Activated CD8-positive, alpha-beta T cell treated with anti-CD3 and anti-CD28 coated beads for 36 hours (primary cell): Measurements from ENCODE around the gene FLT4. TPM values are rescaled to one million over a fixed set of nuclear protein-coding genes. Genes with fewer than 3 reads are reported as not detected.
"Not testable (repeated sequence)": the region's sequence is repeated elsewhere in the genome, so short reads cannot be mapped to it uniquely, and the experiment has no call there.

ENCODE experiments used
- ATAC-seq: fragments of 200-7000 bp; cut with Tn5 transposase; one replicate; pipeline ENCODE4 v1.10.0; 2021; ENCODE audit warnings: mild to moderate bottlenecking, moderate library complexity
- CTCF ChIA-PET: fragments of 350-600 bp; sonication (Branson Sonifier 250); formaldehyde crosslinking; loops from one replicate; lab custom pipeline; 2021; ENCODE audit warnings: antibody characterized with exemption; lab: Charles Lee
- POLR2A ChIA-PET: fragments of 350-600 bp; sonication (Branson Sonifier 250); formaldehyde crosslinking; loops from one replicate; lab custom pipeline; 2021; ENCODE audit warnings: antibody characterized with exemption; lab: Charles Lee
- DNase-seq: peaks from one replicate; pipeline ENCODE4 v3.0.0-alpha.2; 2020
- H3K27ac Mint-ChIP-seq: one replicate; pipeline ENCODE4 v1.8.0; 2021; ENCODE audit warnings: mild to moderate bottlenecking, mixed read lengths
- H3K27me3 Mint-ChIP-seq: one replicate; pipeline ENCODE4 v1.8.0; 2021; ENCODE audit warnings: mixed read lengths
- H3K36me3 Mint-ChIP-seq: one replicate; pipeline ENCODE4 v1.8.0; 2021; ENCODE audit warnings: low read depth, mixed read lengths
- H3K4me1 Mint-ChIP-seq: one replicate; pipeline ENCODE4 v1.8.0; 2021; ENCODE audit warnings: low read depth, mixed read lengths
- H3K4me3 Mint-ChIP-seq: one replicate; pipeline ENCODE4 v1.8.0; 2021; ENCODE audit warnings: mild to moderate bottlenecking, moderate library complexity, mixed read lengths
- H3K9me3 Mint-ChIP-seq: one replicate; pipeline ENCODE4 v1.8.0; 2021; ENCODE audit warnings: mixed read lengths
- CTCF ChIP-seq: fragments of 200-600 bp; IDR thresholded peaks from one replicate; pipeline ENCODE4 v1.8.0; 2022; ENCODE audit warnings: antibody characterized with exemption, mild to moderate bottlenecking
- intact Hi-C: fragments of 100-400 bp; cut with micrococcal nuclease; formaldehyde crosslinking; loops from one replicate; pipeline ENCODE4 v1.10.0; 2022
- total RNA-seq, 2 experiments: library from RNA; stranded (reverse); gene quantifications; one replicate each; pipeline ENCODE4 v1.2.3, GENCODE V29; 2021

FLT4 gene
- total RNA-seq, 2 experiments from 2014 or later = 3.3 to 4.4 TPM

DNA sequence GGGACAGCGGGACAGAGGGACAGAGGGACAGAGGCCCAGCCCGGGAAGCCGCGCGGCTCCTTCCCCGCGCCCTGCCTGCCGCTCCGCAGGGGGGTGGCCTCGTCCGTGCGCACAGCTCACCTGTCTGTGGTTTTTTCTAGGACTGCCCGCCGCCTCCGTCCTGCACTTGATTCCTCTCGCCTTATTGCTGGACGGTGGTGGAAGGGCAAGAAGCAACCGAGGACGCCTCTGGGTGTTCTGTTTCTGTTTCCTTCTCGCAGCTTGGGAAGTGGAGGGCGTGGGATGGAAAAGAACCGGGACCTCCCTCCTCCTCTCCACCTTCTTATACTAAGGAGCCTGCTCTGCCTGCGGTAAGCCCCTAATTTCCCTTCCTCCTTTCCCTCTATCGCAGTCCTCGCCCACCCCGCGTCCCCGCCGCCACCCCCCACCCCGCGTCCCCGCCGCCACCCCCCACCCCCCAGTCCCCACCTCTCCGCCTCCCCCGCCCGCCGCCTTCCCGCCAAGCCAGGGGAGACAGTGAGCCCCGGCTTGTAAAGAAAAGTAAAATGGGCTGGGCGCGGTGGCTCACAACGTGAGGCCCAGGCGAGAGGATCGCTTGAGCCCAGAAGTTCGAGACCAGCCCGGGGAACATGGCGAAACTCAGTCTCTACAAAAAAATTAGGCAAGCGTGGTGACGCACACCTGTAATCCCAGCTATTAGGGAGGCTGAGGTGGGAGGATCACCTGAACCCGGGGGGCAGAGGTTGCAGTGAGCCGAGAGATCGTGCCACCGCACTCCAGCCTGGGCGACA is 9.6 kb upstream of the FLT4 start:
- ChIA-PET POLR2A (interaction anchor here (0.6 kb wide), 1 partner anchor 123 kb away, joined by 3 read pairs; no protein-coding TSS in a partner anchor), CTCF (no interaction called here)
- ATAC-seq (no peak), DNase-seq (no peak)
- intact Hi-C loops = no loop called here
- peaks cover 30% of the 10 kb centered on the region for H3K27me3 Mint-ChIP-seq
- H3K4me1 Mint-ChIP-seq = peaks cover 2% of the 10 kb centered on the region
- no peak for TF ChIP-seq CTCF
- H3K4me3 Mint-ChIP-seq = no peak overlapping the region
- no peaks in the 10 kb centered on the region for H3K9me3 Mint-ChIP-seq
- no peaks in the 10 kb centered on the region for H3K36me3 Mint-ChIP-seq
- H3K27ac Mint-ChIP-seq = no peak overlapping the region

GRCh38 chr5:180655243-180655642 is 5.8 kb upstream of the FLT4 start:
- ATAC-seq, H3K27ac Mint-ChIP-seq, DNase-seq, H3K36me3 Mint-ChIP-seq, H3K4me1 Mint-ChIP-seq, CTCF ChIA-PET, H3K4me3 Mint-ChIP-seq, H3K9me3 Mint-ChIP-seq, POLR2A ChIA-PET, intact Hi-C loops: not testable (repeated sequence)
- H3K27me3 Mint-ChIP-seq = peaks cover 33% of the 10 kb centered on the region

DNA sequence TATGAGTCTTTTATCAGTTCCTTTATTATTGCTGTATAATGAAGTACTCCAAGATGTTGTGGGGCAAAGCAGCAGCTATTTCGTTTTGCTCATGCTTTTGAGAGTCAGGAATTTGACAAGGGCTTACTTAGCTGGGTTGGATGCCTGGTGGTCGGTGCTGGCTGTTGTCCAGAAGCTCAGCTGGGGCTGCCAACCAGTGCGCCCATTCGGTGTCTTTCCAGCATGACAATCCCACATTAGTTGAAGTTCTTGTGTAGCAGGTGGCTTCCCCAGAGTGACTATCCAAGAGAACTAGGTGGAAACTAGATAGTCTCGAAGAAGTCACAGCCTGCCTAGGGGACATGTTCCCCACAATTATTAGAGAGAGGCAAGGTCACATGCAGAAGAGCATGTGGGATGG is 3.4 kb upstream of the FLT4 start:
- no peak overlapping the region for H3K27ac Mint-ChIP-seq
- peaks cover 12% of the 10 kb centered on the region for H3K4me1 Mint-ChIP-seq
- POLR2A ChIA-PET = no interaction called here
- no peak for ATAC-seq
- no peaks in the 10 kb centered on the region for H3K36me3 Mint-ChIP-seq
- DNase-seq = no peak
- peaks cover 32% of the 10 kb centered on the region for H3K27me3 Mint-ChIP-seq
- intact Hi-C loops = no loop called here
- CTCF ChIA-PET = interaction anchor here (0.7 to 1.2 kb wide), 2 partner anchors 33 to 66 kb away, joined by 3 read pairs; no protein-coding TSS in a partner anchor
- H3K9me3 Mint-ChIP-seq = no peaks in the 10 kb centered on the region
- no peak overlapping the region for H3K4me3 Mint-ChIP-seq
- no peak for TF ChIP-seq CTCF

GRCh38 chr5:180652346-180652745 is 2.9 kb upstream of the FLT4 start:
- intact Hi-C loops = no loop called here
- CTCF ChIA-PET = interaction anchor here (0.7 to 1.2 kb wide), 2 partner anchors 33 to 66 kb away, joined by 3 read pairs; no protein-coding TSS in a partner anchor
- POLR2A ChIA-PET = no interaction called here
- H3K4me3 Mint-ChIP-seq = no peak overlapping the region
- no peaks in the 10 kb centered on the region for H3K9me3 Mint-ChIP-seq
- peaks cover 12% of the 10 kb centered on the region for H3K4me1 Mint-ChIP-seq
- H3K27me3 Mint-ChIP-seq = peaks cover 32% of the 10 kb centered on the region
- no peaks in the 10 kb centered on the region for H3K36me3 Mint-ChIP-seq
- TF ChIP-seq CTCF = no peak
- ATAC-seq (no peak), DNase-seq (no peak)
- H3K27ac Mint-ChIP-seq = no peak overlapping the region

DNA sequence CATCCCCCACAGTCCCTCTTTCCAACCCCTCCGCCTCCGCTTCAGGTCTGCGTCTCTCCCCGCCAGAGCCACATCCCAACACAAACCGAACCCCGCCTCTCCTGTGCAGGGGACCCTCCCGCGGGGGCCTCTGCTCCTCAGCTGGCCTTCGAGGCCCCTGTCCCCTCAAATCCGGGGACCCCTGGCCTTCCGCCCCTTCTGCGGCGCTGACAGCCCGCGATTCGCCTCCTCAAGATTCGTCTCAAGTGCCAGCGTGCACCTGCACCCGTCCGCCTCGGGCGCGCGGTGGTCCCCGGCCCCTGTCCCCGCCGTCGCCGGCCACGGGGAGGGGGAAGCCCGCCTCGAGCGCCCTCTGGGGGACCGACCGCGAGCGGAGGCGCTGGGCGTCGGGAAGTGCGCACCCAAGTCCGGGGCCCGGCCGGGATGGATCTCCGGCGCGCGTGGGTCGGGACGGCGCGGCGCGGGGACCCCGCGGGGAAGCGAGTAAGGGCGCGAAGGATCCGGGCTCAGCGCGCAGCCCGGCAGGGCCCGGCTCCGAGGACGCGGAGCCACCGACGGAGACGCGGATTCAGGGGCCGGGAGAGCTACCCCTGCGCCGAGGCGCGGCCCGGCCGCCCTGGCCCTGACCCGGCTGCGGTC is 623 bp downstream of the FLT4 start:
- H3K27me3 Mint-ChIP-seq = peaks cover 28% of the 10 kb centered on the region
- ChIA-PET CTCF (interaction anchor here (0.6 to 1.2 kb wide), 2 partner anchors 69 to 96 kb away, joined by 3 to 4 read pairs; no protein-coding TSS in a partner anchor), POLR2A (no interaction called here)
- H3K27ac Mint-ChIP-seq = no peak overlapping the region
- peak overlapping the region; percentile 67 for H3K4me3 Mint-ChIP-seq
- peaks cover 12% of the 10 kb centered on the region for H3K4me1 Mint-ChIP-seq
- intact Hi-C loops = no loop called here
- ATAC-seq = peak; percentile 32
- H3K9me3 Mint-ChIP-seq = no peaks in the 10 kb centered on the region
- TF ChIP-seq CTCF = peak; percentile 50
- H3K36me3 Mint-ChIP-seq = no peaks in the 10 kb centered on the region
- peak; percentile 30 for DNase-seq
